HG03442 (cell line): ENCODE results near the gene ATP13A2.
A peak's percentile ranks its signal among the peaks of the same experiment; 100 is the strongest.

Source experiments
- ATAC-seq: cut with Tn5 transposase; IDR thresholded peaks from one replicate; pipeline ENCODE4 v1.9.1; 2021; ENCODE audit warnings: mild to moderate bottlenecking, moderate library complexity; ENCODE audit not compliant: unreplicated experiment

Gene ATP13A2

DNA sequence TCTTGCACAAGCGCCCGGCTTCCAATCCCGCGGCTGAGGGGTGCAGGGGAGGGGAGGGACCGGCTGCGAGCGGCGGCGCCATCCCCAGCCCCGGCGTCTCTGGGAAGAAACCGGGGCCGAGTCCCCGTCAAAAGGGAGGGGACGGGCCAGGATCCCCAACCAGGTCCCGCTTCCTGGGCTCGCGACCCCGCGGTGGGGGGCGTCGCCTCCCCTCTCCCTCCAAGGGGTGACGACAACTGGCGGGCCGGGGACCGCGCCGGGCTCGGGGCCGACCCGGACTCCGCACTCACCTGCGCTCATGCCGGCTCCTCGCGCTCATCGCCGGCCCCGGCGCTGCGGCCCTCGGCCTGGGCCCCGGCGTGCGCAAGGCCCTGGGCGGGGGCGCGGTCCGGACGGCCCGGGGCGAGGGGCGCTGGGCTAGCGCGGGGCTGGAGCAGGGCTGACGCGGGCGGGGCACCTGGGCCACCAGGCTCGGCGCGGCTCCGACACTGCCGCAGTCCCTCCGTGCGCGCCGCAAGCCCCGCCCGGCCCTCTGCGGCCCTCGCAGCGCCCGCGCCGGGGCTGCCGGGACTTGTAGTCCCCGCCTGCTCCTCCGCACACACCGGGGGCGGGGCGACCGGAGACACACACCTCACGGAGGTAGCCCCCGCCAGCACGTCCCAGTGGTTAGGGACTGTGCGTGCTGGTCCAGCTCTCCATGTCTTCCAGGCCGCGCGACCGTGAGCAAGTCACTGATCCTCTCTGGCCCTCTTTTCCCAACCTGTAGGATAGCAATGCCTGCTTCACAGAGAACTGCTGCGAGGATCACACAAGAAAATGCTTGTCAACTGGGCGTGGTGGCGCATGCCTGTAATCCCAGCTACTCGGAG lies at the start of gene ATP13A2:
Gene ATP13A2 (minus strand): TSS at position 490 of the 869 bp plus-strand sequence. CDS start 190 bp downstream, at position 300.
- ATAC-seq, result peak; percentile 84

DNA sequence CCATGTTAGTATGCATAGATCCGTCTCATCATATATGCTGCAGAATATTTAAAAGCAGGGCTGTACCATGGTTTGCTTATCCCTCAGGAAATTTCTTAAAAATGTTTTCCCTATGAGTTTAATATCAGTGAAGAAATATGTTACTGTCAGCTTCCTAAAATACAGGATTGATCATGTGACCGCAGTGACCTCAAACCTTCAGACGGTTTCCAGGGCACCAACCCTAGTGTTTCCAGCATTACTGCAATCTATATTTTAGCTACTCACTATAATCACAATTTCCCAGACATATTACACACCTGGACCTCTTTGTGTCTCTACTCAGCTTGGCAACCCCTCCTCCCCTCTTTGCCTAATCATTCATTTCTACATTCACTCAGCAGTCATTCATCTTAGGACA lies 49.8 kb upstream of the ATP13A2 start:
- no peak for ATAC-seq

DNA sequence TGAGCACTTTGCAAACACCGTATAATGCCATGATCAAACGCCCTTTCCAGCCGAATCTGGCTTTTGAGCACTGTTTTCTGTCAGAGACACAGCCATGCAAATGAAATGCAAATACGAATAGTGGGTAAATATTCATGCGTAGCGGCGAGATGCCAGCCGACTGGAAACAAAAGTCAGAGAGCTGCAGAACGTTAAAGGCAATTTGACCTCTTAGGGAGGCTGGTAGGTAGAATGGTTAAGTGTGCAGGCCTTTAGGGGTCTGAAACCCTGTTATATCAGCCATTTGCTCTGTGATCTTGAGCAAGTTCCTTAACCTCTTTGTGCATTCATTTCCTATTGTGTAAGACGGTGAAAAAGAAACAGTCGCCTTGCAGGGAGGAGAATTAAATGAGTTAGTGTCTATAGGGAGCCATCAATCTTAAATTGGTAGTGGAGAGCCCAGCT lies 48.6 kb upstream of the ATP13A2 start:
- ATAC-seq, result no peak

DNA sequence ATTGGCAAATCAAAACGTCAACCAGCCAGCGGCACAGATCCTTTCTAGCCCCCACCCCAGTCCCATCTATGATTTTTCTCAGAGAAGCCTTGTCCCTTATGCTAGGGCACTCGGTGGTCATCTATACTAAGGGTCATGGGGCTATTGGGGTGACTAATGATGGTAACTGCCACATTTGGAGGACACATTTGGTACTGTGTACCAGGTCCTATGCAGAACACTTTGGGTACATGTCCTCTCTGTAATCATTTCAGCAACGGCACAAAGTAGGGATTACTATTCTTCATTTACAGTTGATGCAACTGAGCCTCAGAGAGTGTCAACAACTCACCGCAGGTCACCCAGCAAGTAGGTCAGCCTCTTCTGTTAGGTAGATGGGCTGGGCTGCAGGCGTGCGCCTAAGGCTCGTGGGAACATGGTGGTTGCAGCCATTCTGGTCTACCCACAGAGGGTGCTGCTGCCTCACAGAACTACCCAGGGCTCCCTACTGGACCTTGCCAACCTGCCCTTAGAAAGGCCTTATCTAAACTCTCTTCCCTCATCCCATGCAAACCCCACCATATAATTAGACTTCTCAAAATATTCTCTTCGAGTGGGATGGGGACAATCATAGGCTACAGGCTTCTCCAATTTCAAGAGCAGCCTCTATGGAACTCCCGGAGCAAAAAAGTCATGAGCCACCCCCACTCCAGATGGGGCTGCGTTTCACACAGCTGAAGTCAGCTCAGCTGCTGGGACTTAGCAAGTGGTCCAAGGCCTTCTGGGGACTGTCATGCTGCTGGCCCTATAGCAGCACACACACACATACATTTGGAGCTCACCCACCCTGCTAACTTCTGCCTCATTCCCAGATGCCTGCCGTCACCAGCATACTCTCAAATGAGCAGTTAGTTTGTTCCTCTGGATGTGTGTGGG lies 47.9 kb upstream of the ATP13A2 start:
- ATAC-seq, result no peak

GRCh38 chr1:17056551-17056950 lies 44.8 kb upstream of the ATP13A2 start:
- no peak for ATAC-seq

DNA sequence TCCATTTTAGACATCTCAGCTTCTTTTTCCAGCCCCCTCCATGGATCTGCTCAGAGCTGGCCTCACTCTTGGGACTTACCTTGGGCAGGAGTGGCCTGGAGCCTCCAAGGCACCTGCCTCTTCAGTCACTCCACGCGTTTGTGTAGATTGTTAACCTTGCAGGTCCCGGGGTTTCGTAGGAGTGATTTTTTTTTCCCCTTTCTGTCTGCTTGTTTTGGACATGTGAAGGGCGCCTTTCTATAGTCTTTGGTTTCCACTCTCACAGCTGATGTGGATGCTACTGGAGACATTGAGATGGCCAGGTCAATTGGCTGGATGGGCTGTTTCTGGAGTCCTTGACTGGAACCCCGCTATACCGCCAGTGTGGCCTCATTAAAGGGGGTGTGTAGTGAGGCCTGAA lies 44.1 kb upstream of the ATP13A2 start:
- ATAC-seq, result no peak

DNA sequence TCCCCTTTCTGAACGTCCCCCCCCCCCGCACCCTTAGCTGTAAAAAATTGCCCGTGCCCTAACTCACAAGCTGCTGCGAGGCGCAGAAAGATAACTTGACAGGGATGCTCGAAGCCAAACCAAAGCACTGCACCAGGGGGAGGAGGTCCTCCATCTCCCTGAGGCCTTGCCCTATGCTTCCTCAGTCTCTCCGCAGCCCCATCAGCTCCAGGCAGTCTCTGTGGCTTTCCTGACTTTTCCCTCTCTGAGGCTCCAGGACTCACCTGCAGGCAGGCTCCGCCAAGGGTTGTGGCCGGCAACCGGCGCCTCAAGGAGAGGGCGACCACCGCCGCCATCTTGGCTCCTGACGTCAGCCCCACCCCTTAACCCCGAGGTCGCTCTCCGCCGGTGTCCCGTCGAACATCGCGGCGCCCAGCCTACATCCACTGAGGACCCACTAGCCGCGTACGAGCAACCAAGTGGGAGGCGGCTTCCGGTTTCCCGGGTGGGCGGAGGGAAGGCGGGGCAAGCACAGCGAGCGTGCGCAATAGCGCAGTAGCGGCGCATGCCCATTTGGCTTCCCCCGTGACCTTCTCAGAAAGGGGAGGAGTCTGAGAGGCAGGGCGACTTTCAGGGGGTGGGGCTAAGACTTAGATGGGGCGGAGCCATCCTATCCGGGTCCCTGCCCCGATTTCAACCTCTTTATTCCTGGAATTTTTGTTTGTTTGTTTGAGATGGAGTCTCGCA lies 42.1 kb upstream of the ATP13A2 start, which contains the start of gene SDHB:
Gene SDHB (minus strand): TSS at position 348 of the 726 bp plus-strand sequence. CDS start 13 bp downstream, at position 335.
- ATAC-seq, result peak; percentile 95

GRCh38 chr1:17053086-17053684 lies 41.5 kb upstream of the ATP13A2 start:
- no peak for ATAC-seq

- ATAC-seq, result no peak
Observed at GRCh38 chr1:17052641-17053040, 40.9 kb upstream of the ATP13A2 start.

GRCh38 chr1:17052038-17052437 lies 40.3 kb upstream of the ATP13A2 start:
- ATAC-seq, result no peak

DNA sequence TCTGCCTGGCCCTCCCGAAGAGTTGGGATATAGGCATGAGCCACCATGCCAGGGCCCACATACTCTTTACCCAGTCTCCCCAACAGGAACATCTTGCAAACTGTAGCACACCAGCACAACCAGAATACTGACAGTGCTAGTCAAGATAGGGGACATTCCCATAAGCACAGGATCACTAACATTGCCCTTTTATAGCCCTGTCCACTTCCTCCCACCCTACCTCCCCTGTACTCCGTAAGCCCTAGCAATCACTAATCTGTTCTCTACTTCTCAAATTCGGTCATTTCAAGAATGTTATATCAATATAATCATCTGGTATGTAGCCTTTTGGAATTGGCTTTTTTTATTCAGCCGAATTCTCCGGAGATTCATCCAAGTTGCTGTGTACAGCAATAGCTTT lies 36.2 kb upstream of the ATP13A2 start:
- no peak for ATAC-seq

- no peak for ATAC-seq
Observed at GRCh38 chr1:17046334-17046657, 34.6 kb upstream of the ATP13A2 start.

DNA sequence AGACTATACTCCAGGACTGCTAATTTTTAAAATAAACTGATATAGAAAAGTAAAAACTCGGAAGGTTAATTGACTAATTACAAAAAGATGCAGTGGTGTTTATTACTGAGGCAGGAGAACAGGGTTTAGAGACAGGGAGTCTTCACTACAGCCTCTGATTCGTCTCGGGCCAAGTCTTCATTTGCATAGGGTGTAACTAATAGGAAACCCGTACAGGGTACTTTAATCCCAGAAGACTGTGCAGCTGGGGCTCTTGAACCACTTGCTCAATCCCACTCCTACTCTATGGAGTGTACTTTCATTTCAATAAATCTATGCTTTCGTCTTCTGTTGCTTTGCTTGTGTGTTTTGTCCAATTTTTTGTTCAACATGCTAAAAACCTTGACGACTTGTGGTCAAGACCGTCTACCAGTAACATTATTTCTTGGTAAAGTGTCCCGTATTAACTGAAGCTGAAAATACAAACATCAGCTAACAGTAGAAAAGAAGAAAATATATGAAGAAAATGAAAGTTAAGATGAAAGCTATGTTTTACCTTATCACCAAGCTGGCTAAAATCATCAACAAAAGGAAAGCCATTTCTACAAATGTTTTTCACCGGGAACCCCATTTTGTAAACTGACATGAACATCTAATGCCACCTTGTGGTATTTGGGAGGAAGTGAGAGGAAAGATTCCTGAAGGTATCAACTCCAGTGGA lies 34.1 kb upstream of the ATP13A2 start:
- no peak for ATAC-seq

GRCh38 chr1:17045150-17045549 lies 33.4 kb upstream of the ATP13A2 start:
- ATAC-seq, result no peak

GRCh38 chr1:17043676-17044075 lies 31.9 kb upstream of the ATP13A2 start:
- no peak for ATAC-seq

DNA sequence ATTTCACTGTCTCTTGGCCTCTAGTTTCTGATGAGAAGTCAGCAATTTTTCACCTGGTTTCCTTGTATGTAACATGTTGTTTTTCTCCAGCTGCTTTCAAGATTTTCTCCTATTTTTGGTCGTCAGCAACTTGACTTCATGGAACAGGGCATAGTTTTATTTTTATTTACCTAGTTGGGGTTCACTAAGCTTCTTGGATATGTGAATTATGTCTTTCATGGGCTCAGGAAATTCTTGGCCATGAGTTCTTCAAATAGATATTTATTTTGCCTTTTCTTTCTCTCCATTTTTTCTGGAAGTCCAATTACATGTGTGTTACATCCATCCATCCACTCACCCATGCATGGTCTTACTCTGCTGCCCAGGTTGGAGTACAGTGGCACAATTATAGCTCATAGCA lies 28.4 kb upstream of the ATP13A2 start:
- no peak for ATAC-seq

GRCh38 chr1:17039522-17039921 lies 27.8 kb upstream of the ATP13A2 start:
- ATAC-seq, result no peak

DNA sequence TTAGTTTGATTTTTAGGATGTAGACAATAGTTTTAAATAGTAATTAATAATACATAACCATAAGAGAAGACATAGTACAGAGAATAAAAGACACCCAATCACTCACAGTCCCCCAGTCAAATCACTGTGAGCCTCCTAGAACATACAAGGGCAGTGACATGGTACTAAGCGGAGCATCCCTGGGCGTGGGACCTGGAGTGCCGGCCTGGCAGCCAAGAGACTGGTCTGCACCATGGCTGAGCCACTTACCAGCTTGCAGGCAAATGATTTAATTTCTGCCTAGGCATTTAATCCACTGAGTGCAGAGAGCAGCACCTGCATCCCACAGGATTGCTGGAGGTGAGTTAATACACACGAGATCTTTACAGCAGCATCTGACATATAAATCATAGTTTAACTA lies 21.8 kb upstream of the ATP13A2 start:
- ATAC-seq, result no peak

DNA sequence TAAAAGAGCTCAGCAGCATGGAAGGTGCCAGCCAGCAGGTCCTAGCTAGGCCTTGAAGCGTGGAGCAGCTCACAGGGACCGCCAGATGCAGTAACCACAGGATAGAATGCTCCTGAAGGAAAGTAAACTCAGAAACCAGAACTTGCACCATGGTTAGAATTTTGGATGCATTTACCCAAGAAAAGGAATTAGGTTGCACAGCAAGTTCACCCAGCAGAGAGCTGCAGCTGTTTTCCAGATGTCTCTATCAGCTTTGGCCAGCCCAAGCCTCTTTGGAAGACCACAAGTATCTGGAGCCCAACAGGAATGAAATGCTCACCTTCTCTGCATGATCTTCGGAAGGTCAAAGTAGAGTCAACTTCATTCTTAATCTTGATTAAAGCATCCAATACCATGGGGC lies 21.0 kb upstream of the ATP13A2 start:
- ATAC-seq, result no peak

- no peak for ATAC-seq
Observed at GRCh38 chr1:17031436-17031835, 19.7 kb upstream of the ATP13A2 start.
